OCI-LY1 (cell line): ENCODE results near the gene ENTPD2.

Source experiments
- H2AFZ ChIP-seq: fragments of 200-600 bp; sonication (generic), shearing (Covaris generic); 2 replicates; pipeline ENCODE4 v1.6.0; 2014; ENCODE audit warnings: antibody characterized with exemption, mild to moderate bottlenecking, low read length
- H3F3A ChIP-seq: fragments of 200-600 bp; sonication (generic), shearing (Covaris generic); 2 replicates; pipeline ENCODE4 v1.6.0; 2014; ENCODE audit warnings: mild to moderate bottlenecking, antibody characterized with exemption, low read length, moderate library complexity; ENCODE audit not compliant: insufficient read depth
- H3K27ac ChIP-seq: fragments of 200-600 bp; sonication (generic); 2 replicates; pipeline ENCODE4 v1.5.1; 2014; ENCODE audit warnings: low read length, mixed run types, mild to moderate bottlenecking, low read depth; ENCODE audit not compliant: poor library complexity, severe bottlenecking
- H3K27me3 ChIP-seq: fragments of 200-600 bp; sonication (generic); 2 replicates; pipeline ENCODE4 v1.6.0; 2014; ENCODE audit warnings: antibody characterized with exemption, mild to moderate bottlenecking, low read length, moderate library complexity; ENCODE audit not compliant: insufficient read depth
- H3K36me3 ChIP-seq: fragments of 200-600 bp; sonication (generic); 2 replicates; pipeline ENCODE4 v1.6.1; 2014; ENCODE audit warnings: mild to moderate bottlenecking, antibody characterized with exemption, low read length, moderate library complexity, mixed read lengths; ENCODE audit not compliant: insufficient read depth
- H3K4me1 ChIP-seq: fragments of 200-600 bp; sonication (generic); 2 replicates; pipeline ENCODE4 v1.5.1; 2014; ENCODE audit warnings: mild to moderate bottlenecking, low read length, moderate library complexity; ENCODE audit not compliant: insufficient read depth, severe bottlenecking
- H3K4me2 ChIP-seq: fragments of 200-600 bp; sonication (generic), shearing (Covaris generic); 2 replicates; pipeline ENCODE4 v1.6.1; 2014; ENCODE audit warnings: low read length
- H3K4me3 ChIP-seq: fragments of 200-600 bp; sonication (generic); 2 replicates; pipeline ENCODE4 v1.5.1; 2014; ENCODE audit warnings: low read length, low read depth, mild to moderate bottlenecking, mixed read lengths; ENCODE audit not compliant: poor library complexity, severe bottlenecking
- H3K79me2 ChIP-seq: fragments of 200-600 bp; shearing (Covaris generic); 2 replicates; pipeline ENCODE4 v1.6.1; 2016; ENCODE audit warnings: mixed run types, low read length, mixed read lengths; ENCODE audit not compliant: insufficient read depth
- H3K9ac ChIP-seq: fragments of 200-600 bp; sonication (generic), shearing (Covaris generic); 2 replicates; pipeline ENCODE4 v1.6.1; 2014; ENCODE audit warnings: mild to moderate bottlenecking, low read length, mixed read lengths
- H3K9me2 ChIP-seq: fragments of 200-600 bp; sonication (generic), shearing (Covaris generic); 2 replicates; pipeline ENCODE4 v1.6.1; 2014; ENCODE audit warnings: low read depth, mild to moderate bottlenecking, low read length, mixed read lengths
- H3K9me3 ChIP-seq: fragments of 200-600 bp; shearing (Covaris generic); 2 replicates; pipeline ENCODE4 v1.6.1; 2014; ENCODE audit warnings: low read length, mixed read lengths
- H4K20me1 ChIP-seq: fragments of 200-600 bp; sonication (generic), shearing (Covaris generic); 2 replicates; pipeline ENCODE4 v1.6.0; 2016; ENCODE audit warnings: mild to moderate bottlenecking, low read length; ENCODE audit not compliant: insufficient read depth
- CTCF ChIP-seq: fragments of 200-600 bp; sonication (generic), shearing (Covaris generic); IDR thresholded peaks from 2 replicates; pipeline ENCODE4 v1.5.1; 2017; ENCODE audit warnings: mild to moderate bottlenecking, antibody characterized with exemption, low read length, moderate library complexity, mixed read lengths
- EZH2 ChIP-seq: fragments of 200-600 bp; sonication (generic), shearing (Covaris generic); IDR thresholded peaks from 2 replicates; pipeline ENCODE4 v1.8.0; 2017; ENCODE audit warnings: borderline replicate concordance, mixed run types, mild to moderate bottlenecking, antibody characterized with exemption, low read length, moderate library complexity, mixed read lengths

ENTPD2 gene

GRCh38 chr9:137056739-137057415 is 3.0 kb upstream of the ENTPD2 start:
- Histone ChIP-seq H2AFZ (no peak overlapping the region), H3F3A (no peaks in the 10 kb centered on the region), H3K9me2 (no peaks in the 10 kb centered on the region), H3K4me3 (no peak overlapping the region), H3K9me3 (no peaks in the 10 kb centered on the region), H3K4me1 (peaks cover 4% of the 10 kb centered on the region), H3K27me3 (peaks cover 9% of the 10 kb centered on the region; the same call in 1 of the 2 replicates), H3K27ac (no peak overlapping the region), H3K4me2 (no peak overlapping the region), H3K9ac (no peak overlapping the region), H3K36me3 (no peaks in the 10 kb centered on the region), H4K20me1 (no peaks in the 10 kb centered on the region), H3K79me2 (no peaks in the 10 kb centered on the region)
- TF ChIP-seq CTCF (no peak), EZH2 (no peak)

- Histone ChIP-seq H3K79me2 (no peaks in the 10 kb centered on the region), H2AFZ (no peak overlapping the region), H3K9ac (no peak overlapping the region), H3K36me3 (no peaks in the 10 kb centered on the region), H3F3A (no peaks in the 10 kb centered on the region), H3K27me3 (peaks cover 10% of the 10 kb centered on the region; the same call in 1 of the 2 replicates), H3K9me3 (no peaks in the 10 kb centered on the region), H3K4me3 (no peak overlapping the region), H3K4me2 (no peak overlapping the region), H3K27ac (no peak overlapping the region), H3K9me2 (no peaks in the 10 kb centered on the region), H4K20me1 (no peaks in the 10 kb centered on the region), H3K4me1 (peaks cover 4% of the 10 kb centered on the region)
- TF ChIP-seq CTCF (no peak), EZH2 (no peak)
Observed at GRCh38 chr9:137055385-137056364, 1.8 kb upstream of the ENTPD2 start.

GRCh38 chr9:137054932-137055384 is 1.1 kb upstream of the ENTPD2 start:
- Histone ChIP-seq H3K9ac (no peak overlapping the region), H3K27me3 (peaks cover 10% of the 10 kb centered on the region; the same call in 1 of the 2 replicates), H3K9me2 (no peaks in the 10 kb centered on the region), H3K36me3 (no peaks in the 10 kb centered on the region), H3F3A (no peaks in the 10 kb centered on the region), H3K9me3 (no peaks in the 10 kb centered on the region), H4K20me1 (no peaks in the 10 kb centered on the region), H3K79me2 (no peaks in the 10 kb centered on the region), H3K27ac (no peak overlapping the region), H3K4me2 (no peak overlapping the region), H3K4me1 (peaks cover 4% of the 10 kb centered on the region), H3K4me3 (no peak overlapping the region), H2AFZ (no peak overlapping the region)
- TF ChIP-seq EZH2 (no peak), CTCF (no peak)
